HuH-7 (cell line): ENCODE data around the gene PCDHGA1.
A peak's percentile ranks its signal among the peaks of the same experiment; 100 is the strongest.

Source experiments
- DNase-seq: peaks from one replicate; pipeline ENCODE4 v3.0.0; 2011; ENCODE audit warnings: low spot score

The PCDHGA1 gene

DNA sequence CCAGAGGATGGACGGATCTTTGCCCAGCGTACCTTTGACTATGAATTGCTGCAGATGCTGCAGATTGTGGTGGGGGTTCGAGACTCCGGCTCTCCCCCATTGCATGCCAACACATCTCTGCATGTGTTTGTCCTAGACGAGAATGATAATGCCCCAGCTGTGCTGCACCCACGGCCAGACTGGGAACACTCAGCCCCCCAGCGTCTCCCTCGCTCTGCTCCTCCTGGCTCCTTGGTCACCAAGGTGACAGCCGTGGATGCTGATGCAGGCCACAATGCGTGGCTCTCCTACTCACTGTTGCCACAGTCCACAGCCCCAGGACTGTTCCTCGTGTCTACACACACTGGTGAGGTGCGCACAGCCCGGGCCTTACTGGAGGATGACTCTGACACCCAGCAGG is 160.5 kb downstream of the PCDHGA1 start:
- no peak for DNase-seq

DNA sequence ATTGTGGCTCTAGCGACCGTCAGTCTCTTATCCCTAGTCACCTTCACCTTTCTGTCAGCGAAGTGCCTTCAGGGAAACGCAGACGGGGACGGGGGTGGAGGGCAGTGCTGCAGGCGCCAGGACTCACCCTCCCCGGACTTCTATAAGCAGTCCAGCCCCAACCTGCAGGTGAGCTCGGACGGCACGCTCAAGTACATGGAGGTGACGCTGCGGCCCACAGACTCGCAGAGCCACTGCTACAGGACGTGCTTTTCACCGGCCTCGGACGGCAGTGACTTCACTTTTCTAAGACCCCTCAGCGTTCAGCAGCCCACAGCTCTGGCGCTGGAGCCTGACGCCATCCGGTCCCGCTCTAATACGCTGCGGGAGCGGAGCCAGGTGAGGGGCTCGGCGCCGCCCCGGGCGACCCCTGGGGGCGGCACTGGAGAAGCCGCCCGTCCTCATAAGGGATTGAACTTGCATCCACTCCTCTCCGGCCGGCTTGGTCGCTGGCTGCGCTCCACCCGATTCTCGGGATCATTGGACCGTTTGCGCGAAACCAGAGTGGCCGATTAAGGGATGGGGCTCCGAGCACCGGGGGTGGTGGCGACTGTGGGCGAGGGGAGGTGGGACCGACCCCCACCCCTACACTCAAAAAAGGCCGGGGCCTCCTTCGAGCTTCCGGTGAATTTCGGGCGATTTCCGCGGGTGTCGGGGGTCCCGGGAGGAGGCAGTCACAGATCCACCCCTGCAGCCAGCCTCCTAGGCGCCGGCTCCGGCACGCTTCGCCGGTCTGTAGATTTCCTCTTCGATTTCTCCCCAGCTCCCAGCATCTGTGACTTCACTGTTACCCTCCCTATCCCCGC is 161.2 kb downstream of the PCDHGA1 start:
- no peak for DNase-seq

DNA sequence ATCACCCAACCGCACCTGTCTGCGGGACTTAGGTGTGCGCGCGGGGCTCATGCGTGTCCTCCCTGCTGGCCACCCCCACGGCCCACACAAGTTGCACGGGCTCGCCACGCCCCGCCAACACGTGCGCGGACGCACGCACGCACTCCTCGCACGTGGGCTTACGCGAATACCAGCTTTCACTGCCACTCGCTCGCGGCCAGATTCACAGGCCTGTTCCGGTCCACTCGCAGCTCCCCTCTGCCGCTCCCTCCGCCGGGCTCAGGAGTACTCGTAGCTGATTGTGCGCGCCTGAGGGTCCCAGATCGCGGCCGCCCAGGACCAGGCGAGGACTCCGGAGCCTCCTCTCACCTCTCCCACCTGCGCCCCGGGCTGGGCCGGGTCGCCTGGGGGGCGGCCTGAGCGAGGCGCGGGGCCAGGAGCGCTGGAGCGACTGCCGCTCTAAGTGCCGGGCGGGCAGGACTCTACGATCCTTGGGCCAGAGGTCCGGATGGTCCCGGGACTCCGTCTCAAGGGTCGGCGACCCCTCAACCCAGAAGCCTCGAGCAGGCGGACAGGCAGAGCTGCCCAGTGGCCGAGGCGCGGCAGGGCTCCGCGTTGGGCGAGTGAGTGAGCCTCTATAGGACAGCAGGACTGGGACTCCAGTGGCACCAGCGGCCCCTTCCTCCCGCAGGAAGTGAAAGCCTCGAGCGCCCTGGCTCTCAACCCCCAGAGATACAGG is 162.0 kb downstream of the PCDHGA1 start:
- DNase-seq = no peak

GRCh38 chr5:141493500-141494422 is 163.4 kb downstream of the PCDHGA1 start:
- no peak for DNase-seq

GRCh38 chr5:141494761-141495452 is 164.6 kb downstream of the PCDHGA1 start:
- DNase-seq = no peak

DNA sequence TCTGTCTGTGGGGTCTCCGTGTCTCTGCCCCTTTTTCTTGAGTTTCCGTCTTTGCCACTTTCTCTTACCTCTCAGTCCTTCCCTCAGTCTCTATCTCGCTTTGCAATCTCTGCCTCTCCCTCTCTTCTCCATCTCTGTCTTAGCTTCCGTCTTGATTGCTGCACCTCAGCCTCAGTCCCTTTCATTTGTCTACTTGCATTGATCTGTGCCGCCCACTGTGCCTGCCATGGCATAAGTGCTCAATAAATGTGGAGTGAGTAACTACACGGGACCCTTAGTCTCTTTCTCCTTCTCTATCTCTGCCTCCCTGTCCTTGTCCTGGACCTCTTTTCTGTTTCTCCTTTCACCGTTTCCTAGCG is 165.1 kb downstream of the PCDHGA1 start:
- DNase-seq = no peak

GRCh38 chr5:141496038-141496437 is 165.7 kb downstream of the PCDHGA1 start:
- DNase-seq = no peak

GRCh38 chr5:141501761-141502160 is 171.4 kb downstream of the PCDHGA1 start:
- DNase-seq = no peak

GRCh38 chr5:141503681-141504080 is 173.4 kb downstream of the PCDHGA1 start:
- no peak for DNase-seq

GRCh38 chr5:141504216-141504615 is 173.9 kb downstream of the PCDHGA1 start:
- no peak for DNase-seq

- no peak for DNase-seq
These were observed 176.3 kb downstream of the PCDHGA1 start for GRCh38 chr5:141506381-141507155.

DNA sequence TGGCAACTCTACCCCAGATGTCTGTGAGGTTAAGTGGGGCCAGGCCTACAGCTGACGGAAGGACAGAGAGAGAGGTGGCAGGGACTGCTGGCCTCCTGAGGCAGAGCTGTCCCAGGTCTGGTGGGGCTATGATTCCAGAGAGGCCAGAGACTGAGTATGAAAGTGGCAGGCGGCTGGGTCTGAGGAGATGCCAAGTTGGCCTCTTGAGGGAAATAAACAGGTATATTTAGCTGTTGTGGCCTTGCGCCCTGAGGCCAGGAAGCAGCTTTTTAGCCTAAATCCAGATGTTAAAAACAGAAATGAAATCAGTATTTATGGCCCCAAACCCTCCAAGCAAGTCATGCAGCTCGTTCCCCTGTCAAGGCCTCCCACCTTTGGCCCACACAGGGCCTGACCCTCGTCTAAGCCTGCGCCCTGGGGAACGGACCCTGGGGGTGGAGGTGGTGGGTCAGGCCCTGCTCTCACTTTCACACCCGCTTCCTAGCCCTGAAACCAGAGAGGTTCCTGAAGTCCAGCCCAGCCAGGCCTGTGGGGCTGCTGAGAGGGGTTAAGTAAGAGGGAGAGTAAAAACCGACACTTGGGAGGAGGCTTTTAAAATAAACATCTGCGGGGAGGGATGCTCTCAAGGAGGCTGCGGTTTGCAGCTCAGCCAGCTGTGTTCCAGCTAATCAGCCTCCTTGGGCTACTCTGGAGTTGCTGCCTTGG is 177.2 kb downstream of the PCDHGA1 start:
- no peak for DNase-seq

GRCh38 chr5:141508440-141508797 is 178.1 kb downstream of the PCDHGA1 start:
- DNase-seq = no peak

GRCh38 chr5:141508798-141509611 is 178.7 kb downstream of the PCDHGA1 start:
- no peak for DNase-seq

DNA sequence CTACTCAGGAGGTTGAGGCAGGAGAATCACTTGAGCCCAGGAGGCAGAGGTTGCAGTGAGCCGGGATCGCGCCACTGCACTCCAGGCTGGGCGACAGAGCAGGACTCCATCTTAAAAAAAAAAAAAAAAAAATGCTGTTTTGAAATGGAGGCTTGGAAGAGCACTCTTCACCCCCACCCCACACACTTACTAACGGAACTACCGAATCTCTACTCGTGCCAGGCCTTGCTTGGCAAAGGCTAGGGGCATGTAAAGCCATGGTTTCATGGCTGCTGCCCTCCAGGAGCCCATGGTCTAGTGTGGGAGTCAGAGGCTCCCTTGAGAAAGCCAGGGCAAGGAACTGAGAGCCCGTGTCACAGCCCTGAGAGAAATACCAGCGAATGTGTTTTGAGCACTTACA is 179.8 kb downstream of the PCDHGA1 start:
- DNase-seq = no peak

DNA sequence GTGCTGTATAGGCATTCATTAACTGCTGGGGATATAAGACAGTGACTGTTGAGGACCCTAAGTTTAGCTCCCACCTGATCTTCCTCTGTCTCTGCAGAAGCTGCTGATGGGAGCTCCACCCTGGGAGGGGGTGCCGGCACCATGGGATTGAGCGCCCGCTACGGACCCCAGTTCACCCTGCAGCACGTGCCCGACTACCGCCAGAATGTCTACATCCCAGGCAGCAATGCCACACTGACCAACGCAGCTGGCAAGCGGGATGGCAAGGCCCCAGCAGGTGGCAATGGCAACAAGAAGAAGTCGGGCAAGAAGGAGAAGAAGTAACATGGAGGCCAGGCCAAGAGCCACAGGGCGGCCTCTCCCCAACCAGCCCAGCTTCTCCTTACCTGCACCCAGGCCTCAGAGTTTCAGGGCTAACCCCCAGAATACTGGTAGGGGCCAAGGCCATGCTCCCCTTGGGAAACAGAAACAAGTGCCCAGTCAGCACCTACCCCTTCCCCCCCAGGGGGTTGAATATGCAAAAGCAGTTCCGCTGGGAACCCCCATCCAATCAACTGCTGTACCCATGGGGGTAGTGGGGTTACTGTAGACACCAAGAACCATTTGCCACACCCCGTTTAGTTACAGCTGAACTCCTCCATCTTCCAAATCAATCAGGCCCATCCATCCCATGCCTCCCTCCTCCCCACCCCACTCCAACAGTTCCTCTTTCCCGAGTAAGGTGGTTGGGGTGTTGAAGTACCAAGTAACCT is 180.7 kb downstream of the PCDHGA1 start:
- DNase-seq = no peak

DNA sequence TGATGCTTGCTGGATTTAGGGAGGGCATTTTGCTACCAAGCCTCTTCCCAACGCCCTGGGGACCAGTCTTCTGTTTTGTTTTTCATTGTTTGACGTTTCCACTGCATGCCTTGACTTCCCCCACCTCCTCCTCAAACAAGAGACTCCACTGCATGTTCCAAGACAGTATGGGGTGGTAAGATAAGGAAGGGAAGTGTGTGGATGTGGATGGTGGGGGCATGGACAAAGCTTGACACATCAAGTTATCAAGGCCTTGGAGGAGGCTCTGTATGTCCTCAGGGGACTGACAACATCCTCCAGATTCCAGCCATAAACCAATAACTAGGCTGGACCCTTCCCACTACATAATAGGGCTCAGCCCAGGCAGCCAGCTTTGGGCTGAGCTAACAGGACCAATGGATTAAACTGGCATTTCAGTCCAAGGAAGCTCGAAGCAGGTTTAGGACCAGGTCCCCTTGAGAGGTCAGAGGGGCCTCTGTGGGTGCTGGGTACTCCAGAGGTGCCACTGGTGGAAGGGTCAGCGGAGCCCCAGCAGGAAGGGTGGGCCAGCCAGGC is 181.5 kb downstream of the PCDHGA1 start:
- DNase-seq = no peak

DNA sequence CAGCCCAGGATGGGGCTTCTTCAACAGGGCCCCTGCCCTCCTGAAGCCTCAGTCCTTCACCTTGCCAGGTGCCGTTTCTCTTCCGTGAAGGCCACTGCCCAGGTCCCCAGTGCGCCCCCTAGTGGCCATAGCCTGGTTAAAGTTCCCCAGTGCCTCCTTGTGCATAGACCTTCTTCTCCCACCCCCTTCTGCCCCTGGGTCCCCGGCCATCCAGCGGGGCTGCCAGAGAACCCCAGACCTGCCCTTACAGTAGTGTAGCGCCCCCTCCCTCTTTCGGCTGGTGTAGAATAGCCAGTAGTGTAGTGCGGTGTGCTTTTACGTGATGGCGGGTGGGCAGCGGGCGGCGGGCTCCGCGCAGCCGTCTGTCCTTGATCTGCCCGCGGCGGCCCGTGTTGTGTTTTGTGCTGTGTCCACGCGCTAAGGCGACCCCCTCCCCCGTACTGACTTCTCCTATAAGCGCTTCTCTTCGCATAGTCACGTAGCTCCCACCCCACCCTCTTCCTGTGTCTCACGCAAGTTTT is 182.1 kb downstream of the PCDHGA1 start:
- DNase-seq = peak; percentile 85
